Cerebellar nuclear complex (tissue), 1 donor: ENCODE data around the gene WDCP.

Source experiments
- DNase-seq, 2 experiments: peaks; one replicate each; lab custom pipeline; 2025; lab: John Stamatoyannopoulos, UW

Gene WDCP

GRCh38 chr2:23993736-23994269, 53.4 kb downstream of the WDCP start:
- no peak for DNase-seq

DNA sequence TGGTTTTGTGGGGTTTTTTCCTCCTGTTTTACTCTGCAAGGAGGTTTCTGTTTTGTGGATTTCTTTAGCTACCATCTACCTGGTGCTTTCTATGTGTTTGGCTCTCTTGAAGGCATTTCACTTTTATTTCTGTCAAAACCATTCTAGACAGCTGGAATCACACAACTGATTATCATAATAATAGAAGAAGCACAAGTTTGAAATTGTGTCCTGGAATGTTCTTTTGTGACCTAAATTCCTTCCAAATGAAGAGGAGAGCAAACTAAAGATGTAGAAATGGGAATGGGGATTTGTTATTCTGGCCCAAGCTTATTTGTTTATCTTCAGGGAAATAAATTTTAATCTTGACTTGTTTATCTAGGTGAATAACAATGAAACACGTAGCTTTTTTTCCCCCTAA, 54.3 kb downstream of the WDCP start:
- DNase-seq = no peak

GRCh38 chr2:23988371-23988770, 58.8 kb downstream of the WDCP start:
- no peak for DNase-seq
